Endothelial cell of umbilical vein (primary cell): ENCODE data around the gene COL5A1. TPM values are rescaled to one million over a fixed set of nuclear protein-coding genes. Genes with fewer than 3 reads are reported as not detected.

ENCODE experiments used
- BruUV-seq: library from RNA; stranded (reverse); fragments of 400-500 nt; replicated peaks from 2 replicates; lab custom pipeline; 2021; lab: Mats Ljungman, UMichigan
- CTCF ChIA-PET: fragments of 300-600, 350-600 bp; sonication (Branson Sonifier 250); formaldehyde crosslinking; loops from one replicate; lab custom pipeline; 2021; ENCODE audit warnings: antibody characterized with exemption, inconsistent platforms; lab: Charles Lee
- POLR2A ChIA-PET: fragments of 300-600, 350-600 bp; sonication (Branson Sonifier 250); formaldehyde crosslinking; loops from one replicate; lab custom pipeline; 2021; ENCODE audit warnings: antibody characterized with exemption, inconsistent platforms; lab: Charles Lee
- DNase-seq: peaks from one replicate; pipeline ENCODE4 v3.0.0-alpha.2; 2011; ENCODE audit warnings: low read depth, low spot score
- FAIRE-seq: peaks from 2 replicates; lab custom pipeline; 2011; peaks lifted over from hg19 to GRCh38; lab: Jason Lieb, UNC
- H2AFZ ChIP-seq: 2 replicates; pipeline ENCODE4 v1.6.0; 2012; ENCODE audit warnings: low read depth, low read length, control low read depth, inconsistent platforms
- H3K27ac ChIP-seq: 2 replicates; pipeline ENCODE4 v1.5.1; 2011; ENCODE audit warnings: low read depth, mild to moderate bottlenecking, control low read depth, low read length, moderate library complexity; ENCODE audit not compliant: insufficient read depth
- H3K27me3 ChIP-seq, 2 experiments: 2 replicates each; pipeline versions ENCODE4 v1.6.0 to v1.6.1; 2011; ENCODE audit warnings: low read length in 2 of 2, mixed read lengths in 1 of 2; ENCODE audit not compliant: control insufficient read depth in 2 of 2, insufficient read depth in 2 of 2
- H3K36me3 ChIP-seq, 2 experiments: 2 replicates in 1 of 2; 3 replicates in 1 of 2; pipeline ENCODE4 v1.5.1; 2011; ENCODE audit warnings: low read length in 2 of 2, mild to moderate bottlenecking in 1 of 2, moderate library complexity in 1 of 2; ENCODE audit not compliant: control insufficient read depth in 2 of 2, insufficient read depth in 2 of 2; ENCODE audit errors: extremely low read depth in 1 of 2
- H3K4me1 ChIP-seq: 3 replicates; pipeline ENCODE4 v1.5.1; 2011; ENCODE audit warnings: mild to moderate bottlenecking, low read length; ENCODE audit not compliant: control insufficient read depth, insufficient read depth; ENCODE audit errors: extremely low read depth
- H3K4me2 ChIP-seq: 2 replicates; pipeline ENCODE4 v1.6.1; 2011; ENCODE audit warnings: low read length, control low read depth, mixed read lengths; ENCODE audit not compliant: insufficient read depth
- H3K4me3 ChIP-seq, 3 experiments: fragments of 200-600 bp in 1 of 3; sonication (generic), shearing (Covaris generic) in 1 of 3; replicated peaks in 1 of 3; 2 replicates each; pipeline ENCODE4 v1.5.1; 2011 to 2016; ENCODE audit warnings: control low read depth in 3 of 3, low read length in 3 of 3, mild to moderate bottlenecking in 2 of 3, inconsistent platforms in 1 of 3, low read depth in 1 of 3, moderate library complexity in 1 of 3; ENCODE audit not compliant: insufficient read depth in 1 of 3
- H3K79me2 ChIP-seq: 2 replicates; pipeline ENCODE4 v1.6.0; 2012; ENCODE audit warnings: low read length, inconsistent platforms; ENCODE audit not compliant: control insufficient read depth, insufficient read depth
- H3K9ac ChIP-seq: replicated peaks from 2 replicates; pipeline ENCODE3; 2011; ENCODE audit warnings: low read length, control low read depth; ENCODE audit not compliant: insufficient read depth; ENCODE audit errors: extremely low read depth
- H3K9me1 ChIP-seq: replicated peaks from 3 replicates; pipeline ENCODE4 v1.6.0; 2011; ENCODE audit warnings: mild to moderate bottlenecking, low read length; ENCODE audit not compliant: control insufficient read depth, insufficient read depth; ENCODE audit errors: extremely low read depth
- H3K9me3 ChIP-seq: replicated peaks from 2 replicates; pipeline ENCODE4 v1.5.1; 2012; ENCODE audit warnings: low read length, inconsistent platforms; ENCODE audit not compliant: control insufficient read depth, insufficient read depth
- H4K20me1 ChIP-seq: replicated peaks from 2 replicates; pipeline ENCODE3; 2011; ENCODE audit warnings: mild to moderate bottlenecking, low read length; ENCODE audit not compliant: control insufficient read depth, insufficient read depth; ENCODE audit errors: extremely low read depth
- EZH2 ChIP-seq: IDR thresholded peaks from 2 replicates; pipeline ENCODE4 v1.6.1; 2012; ENCODE audit warnings: borderline replicate concordance, low read depth, mild to moderate bottlenecking, moderate library complexity, low read length, inconsistent platforms; ENCODE audit not compliant: severe bottlenecking
- FOS ChIP-seq: IDR thresholded peaks from 2 replicates; pipeline ENCODE4 v1.6.1; 2011; ENCODE audit warnings: mild to moderate bottlenecking, low read length, moderate library complexity, borderline replicate concordance; ENCODE audit not compliant: insufficient read depth
- GATA2 ChIP-seq: IDR thresholded peaks from 2 replicates; pipeline ENCODE4 v1.7.0; 2011; ENCODE audit warnings: low read depth, mild to moderate bottlenecking, moderate library complexity, mixed read lengths, low read length; ENCODE audit not compliant: insufficient read length, insufficient read depth
- JUN ChIP-seq: IDR thresholded peaks from 2 replicates; pipeline ENCODE4 v1.6.1; 2011; ENCODE audit warnings: borderline replicate concordance, low read depth; ENCODE audit not compliant: insufficient read length, insufficient read depth
- MYC ChIP-seq: IDR thresholded peaks from one replicate; pipeline ENCODE4 v1.6.1; 2011; ENCODE audit warnings: mild to moderate bottlenecking, low read depth, low read length
- POLR2A ChIP-seq: IDR thresholded peaks from 2 replicates; pipeline ENCODE4 v1.6.1; 2012; ENCODE audit warnings: low read depth, mild to moderate bottlenecking, control low read depth, low read length
- POLR2AphosphoS5 ChIP-seq: IDR thresholded peaks from 2 replicates; pipeline ENCODE4 v1.6.1; 2012; ENCODE audit warnings: low read depth, mild to moderate bottlenecking, control low read depth, low read length, moderate library complexity; ENCODE audit not compliant: insufficient read depth
- dilution Hi-C: fragments of 300-500 bp; cut with MboI; formaldehyde crosslinking; loops from one replicate; pipeline ENCODE4 v1.15.0; 2019; ENCODE audit warnings: low sequenced_read_pairs; ENCODE audit not compliant: extremely low pct_ligation_motif_present
- intact Hi-C: fragments of 100-400 bp; cut with micrococcal nuclease; formaldehyde crosslinking; loops from one replicate; pipeline ENCODE4 v1.10.0; 2022
- polyA plus RNA-seq, 4 experiments: library from polyadenylated mRNA; depleted of rRNA in 3 of 4; stranded (reverse) in 3 of 4; unstranded in 1 of 4; fragments of >200 nt; gene quantifications; 2 replicates each; pipeline versions ENCODE4 v1.2.1 to v1.2.3, GENCODE V29; 2011 to 2012; ENCODE audit warnings: missing spikeins in 1 of 4
- total RNA-seq: library from RNA; stranded (reverse); gene quantifications from 2 replicates; pipeline ENCODE4 v1.2.3, GENCODE V29; 2021
- TF ChIP-seq, protein P1 (sequence below): IDR thresholded peaks from 2 replicates; pipeline ENCODE4 v1.6.1; 2011; ENCODE audit not compliant: insufficient read depth, insufficient read length
- TF ChIP-seq, protein P2 (sequence below), 2 donors: IDR thresholded peaks; 1 replicate in 1 of 2; 2 replicates in 1 of 2; pipeline ENCODE4 v1.5.1; 2011; ENCODE audit warnings: low read length in 2 of 2, mild to moderate bottlenecking in 2 of 2, moderate library complexity in 2 of 2, control low read depth in 1 of 2, inconsistent platforms in 1 of 2, low read depth in 1 of 2; ENCODE audit not compliant: insufficient read depth in 1 of 2; ENCODE audit errors: extremely low read depth in 1 of 2

Gene COL5A1
- total and polyA plus RNA-seq, 2 donors (not counting 3 experiments of a cell fraction or from before 2014, with no cell fraction given): 97.4 to 175 TPM

DNA sequence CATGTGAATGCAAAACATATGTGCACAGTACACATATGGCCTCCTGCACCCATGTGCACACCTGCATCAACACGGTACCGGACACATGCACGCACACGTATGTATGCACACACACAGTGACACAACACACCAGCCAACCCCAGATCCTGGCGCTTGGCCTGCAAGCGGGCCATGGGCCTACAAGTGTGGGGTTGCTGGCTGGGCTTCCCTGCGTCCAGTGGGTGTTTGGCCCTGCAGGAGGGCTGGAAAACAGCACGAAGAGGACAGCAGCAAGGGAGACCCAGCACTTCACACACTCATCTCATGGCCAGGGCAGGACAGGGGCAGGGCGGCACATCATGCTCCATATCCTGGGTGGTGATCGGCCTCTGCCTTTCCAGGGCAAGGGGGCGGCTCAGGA, 77.7 kb downstream of the COL5A1 start:
- no peak for FAIRE-seq
- Histone ChIP-seq H4K20me1 (no peaks in the 10 kb centered on the region), H3K79me2 (peaks cover 3% of the 10 kb centered on the region), H3K36me3 (peaks cover 0 to 9% of the 10 kb centered on the region in 2 experiments), H3K4me3 (no peak overlapping the region), H3K27ac (no peak overlapping the region), H3K27me3 (no peaks in the 10 kb centered on the region), H3K4me2 (no peak overlapping the region), H3K9me3 (no peaks in the 10 kb centered on the region), H2AFZ (no peak overlapping the region), H3K4me1 (no peaks in the 10 kb centered on the region), H3K9ac (no peak overlapping the region), H3K9me1 (no peaks in the 10 kb centered on the region)
- BruUV-seq: no TSS peak
- dilution Hi-C loops: no loop called here
- intact Hi-C loops: no loop called here
- POLR2A ChIA-PET: no interaction called here
- no peak for TF ChIP-seq GATA2
- TF ChIP-seq, protein P1, sequence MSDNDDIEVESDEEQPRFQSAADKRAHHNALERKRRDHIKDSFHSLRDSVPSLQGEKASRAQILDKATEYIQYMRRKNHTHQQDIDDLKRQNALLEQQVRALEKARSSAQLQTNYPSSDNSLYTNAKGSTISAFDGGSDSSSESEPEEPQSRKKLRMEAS: no peak
- TF ChIP-seq POLR2AphosphoS5: no peak
- TF ChIP-seq EZH2: no peak
- TF ChIP-seq POLR2A: no peak
- no peak for TF ChIP-seq FOS
- TF ChIP-seq JUN: no peak
- TF ChIP-seq, protein P2, sequence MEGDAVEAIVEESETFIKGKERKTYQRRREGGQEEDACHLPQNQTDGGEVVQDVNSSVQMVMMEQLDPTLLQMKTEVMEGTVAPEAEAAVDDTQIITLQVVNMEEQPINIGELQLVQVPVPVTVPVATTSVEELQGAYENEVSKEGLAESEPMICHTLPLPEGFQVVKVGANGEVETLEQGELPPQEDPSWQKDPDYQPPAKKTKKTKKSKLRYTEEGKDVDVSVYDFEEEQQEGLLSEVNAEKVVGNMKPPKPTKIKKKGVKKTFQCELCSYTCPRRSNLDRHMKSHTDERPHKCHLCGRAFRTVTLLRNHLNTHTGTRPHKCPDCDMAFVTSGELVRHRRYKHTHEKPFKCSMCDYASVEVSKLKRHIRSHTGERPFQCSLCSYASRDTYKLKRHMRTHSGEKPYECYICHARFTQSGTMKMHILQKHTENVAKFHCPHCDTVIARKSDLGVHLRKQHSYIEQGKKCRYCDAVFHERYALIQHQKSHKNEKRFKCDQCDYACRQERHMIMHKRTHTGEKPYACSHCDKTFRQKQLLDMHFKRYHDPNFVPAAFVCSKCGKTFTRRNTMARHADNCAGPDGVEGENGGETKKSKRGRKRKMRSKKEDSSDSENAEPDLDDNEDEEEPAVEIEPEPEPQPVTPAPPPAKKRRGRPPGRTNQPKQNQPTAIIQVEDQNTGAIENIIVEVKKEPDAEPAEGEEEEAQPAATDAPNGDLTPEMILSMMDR (IDR thresholded peaks at IDR 0.05; ENCODE audit: extremely low read depth in 1 of 2, insufficient read depth in 1 of 2, low read depth in 1 of 2, low read length in 2 of 2): no peak
- no peak for TF ChIP-seq MYC
- CTCF ChIA-PET: interaction anchor here (1.6 kb wide), 1 partner anchor 269 kb away, joined by 4 read pairs; no protein-coding TSS in a partner anchor
- DNase-seq: no peak
